NOMO-1 treated with dmso at 0.1 percent for 144 hours (cell line): ENCODE results near the gene SCYGR3.

Experiments
- DNase-seq: peaks from one replicate; lab custom pipeline; 2025; ENCODE audit not compliant: unreplicated experiment; lab: John Stamatoyannopoulos, UW

Gene SCYGR3

DNA sequence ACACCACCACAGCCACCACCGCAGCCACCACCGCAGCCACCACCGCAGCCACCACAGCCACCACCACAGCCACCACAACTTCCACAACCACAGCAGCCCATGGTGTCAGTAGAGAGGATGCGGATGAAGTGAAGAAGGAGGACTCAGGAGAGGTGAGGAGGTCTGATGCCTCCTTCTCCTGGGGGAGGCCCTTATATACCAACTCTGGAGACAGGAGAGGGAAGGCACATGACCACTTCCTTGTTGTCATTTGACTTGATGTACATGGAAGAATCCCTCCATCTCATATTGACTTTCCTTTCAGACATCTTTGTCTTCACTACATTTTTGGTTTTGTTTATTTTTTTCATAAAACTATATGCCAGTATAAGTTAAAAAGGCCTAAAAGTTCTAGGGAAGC is at the start of gene SCYGR3:
Gene SCYGR3 (minus strand): TSS at position 101 of the 400 bp plus-strand sequence. CDS start 0 bp downstream, at position 101.
- DNase-seq, result no peak

- DNase-seq, result no peak
These were observed 47.2 kb upstream of the SCYGR3 start for GRCh38 chr2:227661827-227662226.

DNA sequence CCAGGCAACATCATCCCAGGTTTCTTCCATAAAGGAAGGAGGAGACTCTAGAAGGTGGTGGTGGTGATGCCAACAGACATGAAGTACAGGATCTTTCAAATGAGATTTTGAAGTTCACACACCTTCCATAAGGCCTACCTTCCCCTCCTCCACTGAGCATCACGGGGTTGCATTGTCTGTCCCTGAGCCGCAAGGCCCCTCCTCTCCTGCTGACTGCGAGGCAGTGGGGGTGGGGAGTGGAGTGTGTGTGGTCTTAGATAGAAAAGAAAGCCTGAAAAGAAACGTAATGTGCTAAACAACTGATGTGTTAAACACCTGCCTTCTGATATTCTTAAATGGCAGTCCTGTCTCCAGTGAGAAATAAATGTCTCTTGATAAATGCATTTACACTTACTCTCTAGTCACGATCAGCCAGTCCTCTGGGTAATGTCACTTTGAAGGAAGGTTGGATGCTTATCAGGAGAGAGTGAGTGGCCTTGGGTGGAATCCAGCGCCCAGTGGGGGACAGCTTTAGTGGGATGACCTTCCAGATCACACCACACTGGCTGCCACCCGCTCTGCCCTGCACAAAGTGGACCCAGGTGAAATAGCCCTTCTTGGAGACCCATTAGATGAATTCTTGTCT is 46.5 kb upstream of the SCYGR3 start:
- no peak for DNase-seq

DNA sequence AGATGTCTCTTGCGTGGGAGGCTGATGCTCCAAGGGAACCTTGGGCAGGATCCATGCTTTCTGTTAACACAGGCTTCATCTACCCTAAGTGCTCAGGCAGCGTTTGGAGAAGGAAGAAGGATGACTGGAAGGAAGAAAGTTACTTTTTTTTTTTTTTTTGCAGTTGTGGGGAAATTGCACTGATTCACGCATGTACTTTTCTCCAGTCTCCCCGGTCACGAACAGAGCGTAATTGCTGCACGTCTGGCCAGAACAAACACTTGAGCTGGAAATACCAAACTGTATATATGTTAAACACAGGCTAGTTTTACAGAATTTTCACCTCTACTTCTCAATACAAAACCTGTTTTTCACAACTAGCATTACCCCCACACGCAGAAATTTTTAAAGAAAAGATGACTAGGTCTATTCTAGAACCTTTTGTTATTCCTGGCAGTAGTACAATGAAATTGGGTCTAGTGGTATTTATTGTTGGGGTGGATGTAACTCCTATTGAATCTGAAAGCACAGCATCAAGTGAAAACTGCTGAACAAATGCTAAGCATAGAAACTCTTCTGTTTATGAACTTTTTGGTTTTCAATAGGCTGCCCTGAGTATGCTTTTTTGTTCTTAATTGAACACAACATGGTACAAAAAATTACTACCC is 42.7 kb upstream of the SCYGR3 start:
- DNase-seq, result no peak

- DNase-seq, result no peak
These were observed 40.8 kb upstream of the SCYGR3 start for GRCh38 chr2:227655454-227655853.

- DNase-seq, result no peak
These were observed 39.8 kb upstream of the SCYGR3 start for GRCh38 chr2:227654426-227654825.

DNA sequence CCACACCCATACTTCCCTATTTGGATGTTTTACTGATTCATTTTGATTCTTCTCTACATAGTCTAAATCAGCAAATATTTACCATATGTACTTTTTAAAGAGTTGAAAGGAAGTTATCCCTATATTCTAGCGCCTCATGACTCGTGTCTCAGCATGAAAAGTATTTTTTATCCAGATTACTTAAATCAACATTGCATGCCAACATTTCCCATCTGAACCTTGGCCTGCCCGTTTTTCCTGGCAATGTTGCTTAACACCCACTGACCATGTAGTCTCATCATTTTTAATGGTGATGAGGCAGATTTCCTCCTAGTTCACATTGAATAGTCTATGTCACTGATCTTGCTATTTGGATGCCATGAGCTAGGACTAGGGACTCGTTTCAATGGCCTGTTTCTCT is 38.8 kb upstream of the SCYGR3 start:
- no peak for DNase-seq

DNA sequence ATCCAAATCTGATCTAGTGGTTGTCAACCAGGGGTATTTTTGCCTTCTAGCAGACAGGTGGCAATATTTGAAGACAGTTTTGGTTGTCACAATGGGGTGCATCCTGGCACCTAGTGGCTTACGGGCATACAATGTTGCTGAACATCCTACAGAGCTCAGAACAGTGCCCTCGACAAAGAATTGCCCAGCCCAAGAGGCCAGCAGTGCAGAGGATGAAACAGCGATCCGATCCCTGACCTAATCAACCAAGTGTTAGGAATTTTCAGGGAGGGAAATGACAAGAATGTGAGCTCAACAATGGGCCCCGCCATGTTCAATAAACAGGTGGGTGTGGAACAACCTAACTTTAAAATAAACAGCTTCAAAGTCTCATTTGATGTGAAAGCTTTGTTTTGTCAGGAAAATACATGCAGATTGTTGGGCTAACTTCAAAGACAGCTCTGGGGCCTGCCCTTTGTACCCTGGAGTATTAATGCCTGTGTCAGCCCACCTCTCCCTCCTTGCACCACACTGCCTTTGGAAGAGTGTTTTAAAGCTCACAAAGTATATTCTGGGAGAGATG is 29.4 kb upstream of the SCYGR3 start:
- no peak for DNase-seq

DNA sequence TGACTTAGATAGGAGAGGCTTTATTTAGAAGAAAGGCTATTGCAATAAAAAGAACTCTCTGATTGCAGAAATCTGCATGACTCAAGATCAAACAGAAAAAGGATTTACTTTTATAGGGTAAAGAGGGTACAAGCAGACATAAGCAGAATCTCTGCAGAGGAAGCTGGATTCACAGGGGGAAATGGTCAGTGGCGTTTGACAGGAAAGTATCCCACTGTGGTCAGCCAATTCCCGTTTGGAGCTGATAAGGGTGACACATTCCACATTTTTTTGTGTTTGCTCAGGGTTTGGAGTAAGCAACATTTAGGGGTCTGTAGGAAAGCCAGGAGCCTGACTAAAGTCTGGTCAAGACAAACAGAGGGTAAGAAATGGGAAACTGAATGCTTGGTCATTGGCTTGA is 28.0 kb upstream of the SCYGR3 start:
- no peak for DNase-seq

DNA sequence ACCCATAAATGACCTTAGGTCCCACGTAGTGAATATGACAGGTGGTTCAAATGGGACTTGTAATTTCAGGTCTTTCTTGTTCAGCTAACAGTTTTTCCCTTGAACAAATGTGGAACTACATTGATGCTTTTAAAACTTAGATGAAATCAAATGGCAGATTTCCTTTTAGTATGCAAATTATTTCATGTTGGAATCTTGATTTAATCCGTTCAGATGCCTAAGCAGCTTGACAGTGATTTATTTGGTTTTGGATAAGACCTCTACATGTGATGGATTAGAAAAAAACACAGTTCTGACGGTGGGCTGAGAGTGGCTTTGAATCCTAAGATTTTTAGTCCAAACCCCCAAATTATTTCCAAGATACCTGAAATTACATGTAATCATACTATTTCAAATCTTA is 19.6 kb upstream of the SCYGR3 start:
- DNase-seq, result no peak

GRCh38 chr2:227632827-227633226 is 18.2 kb upstream of the SCYGR3 start:
- no peak for DNase-seq

- no peak for DNase-seq
These were observed 15.7 kb upstream of the SCYGR3 start for GRCh38 chr2:227630322-227630721.

DNA sequence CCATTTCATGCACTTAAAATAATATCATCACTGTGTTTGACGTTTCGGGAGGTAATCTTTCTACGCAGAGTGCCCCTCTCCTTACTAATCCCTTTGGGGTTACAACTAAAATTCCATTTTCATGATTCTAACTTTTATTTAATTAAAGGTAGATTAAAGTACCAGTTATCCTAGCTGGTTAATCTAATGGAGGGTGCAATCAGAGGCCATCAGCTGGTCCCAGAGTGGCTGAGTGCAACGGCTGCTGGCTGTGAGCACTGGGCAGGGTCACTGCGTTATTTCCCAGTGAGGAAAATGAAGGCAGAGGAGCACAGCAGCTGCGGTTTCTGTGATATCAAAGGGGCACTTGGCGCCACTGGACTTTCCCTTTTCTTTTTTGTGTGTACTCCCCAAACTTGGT is 14.8 kb upstream of the SCYGR3 start:
- no peak for DNase-seq

- no peak for DNase-seq
These were observed 13.1 kb upstream of the SCYGR3 start for GRCh38 chr2:227627769-227628168.

DNA sequence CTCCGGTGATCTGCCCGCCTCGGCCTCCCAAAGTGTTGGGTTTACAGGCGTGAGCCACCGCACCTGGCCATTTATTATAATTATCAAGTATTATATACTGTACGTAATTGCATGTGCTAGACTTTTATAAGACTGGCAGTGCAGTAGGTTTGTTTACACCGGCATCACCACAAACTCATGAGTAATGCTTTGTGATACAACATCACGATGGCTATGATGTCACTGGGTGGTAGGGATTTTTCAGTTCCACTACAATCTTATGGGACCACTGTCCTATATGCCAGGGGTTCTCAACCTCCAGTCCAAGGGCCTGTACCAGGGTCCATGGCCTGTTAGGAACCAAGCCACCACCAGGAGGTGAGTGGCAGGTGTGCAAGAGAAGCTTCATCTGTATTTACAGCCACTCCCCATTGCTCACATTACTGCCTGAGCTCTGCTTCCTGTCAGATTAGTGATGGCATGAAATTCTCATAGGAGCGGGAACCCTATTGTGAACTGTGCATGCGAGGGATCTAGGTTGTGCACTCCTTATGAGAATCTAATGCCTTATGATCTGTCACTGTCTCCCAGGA is 12.0 kb upstream of the SCYGR3 start:
- DNase-seq, result no peak

GRCh38 chr2:227625420-227625819 is 10.8 kb upstream of the SCYGR3 start:
- no peak for DNase-seq

DNA sequence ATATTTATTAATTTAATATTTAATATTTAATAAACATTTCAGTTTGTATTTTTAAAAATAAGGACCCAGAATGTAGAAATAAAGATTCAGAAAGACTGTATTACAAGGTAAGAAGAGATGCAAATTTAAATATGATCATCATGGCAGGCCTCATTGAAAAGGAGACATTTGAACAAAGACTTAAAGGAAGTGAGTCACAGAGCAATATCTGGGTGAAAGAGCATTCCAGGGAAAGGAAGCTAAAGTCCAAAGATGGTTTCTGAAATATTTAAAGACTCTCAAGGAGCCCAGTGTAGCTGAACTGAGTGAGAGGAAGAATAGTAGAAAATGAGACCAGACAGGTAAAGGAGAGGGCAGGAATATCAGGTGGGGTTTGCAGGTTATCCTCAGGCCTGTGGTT is 8.6 kb upstream of the SCYGR3 start:
- DNase-seq, result no peak

- no peak for DNase-seq
These were observed 2.9 kb upstream of the SCYGR3 start, which contains the start of gene SCYGR4 for GRCh38 chr2:227617316-227618230. Gene SCYGR4 (plus strand): TSS chr2:227617498. CDS start chr2:227617498, 0 bp downstream.

GRCh38 chr2:227616631-227617030 is 2.0 kb upstream of the SCYGR3 start:
- no peak for DNase-seq

DNA sequence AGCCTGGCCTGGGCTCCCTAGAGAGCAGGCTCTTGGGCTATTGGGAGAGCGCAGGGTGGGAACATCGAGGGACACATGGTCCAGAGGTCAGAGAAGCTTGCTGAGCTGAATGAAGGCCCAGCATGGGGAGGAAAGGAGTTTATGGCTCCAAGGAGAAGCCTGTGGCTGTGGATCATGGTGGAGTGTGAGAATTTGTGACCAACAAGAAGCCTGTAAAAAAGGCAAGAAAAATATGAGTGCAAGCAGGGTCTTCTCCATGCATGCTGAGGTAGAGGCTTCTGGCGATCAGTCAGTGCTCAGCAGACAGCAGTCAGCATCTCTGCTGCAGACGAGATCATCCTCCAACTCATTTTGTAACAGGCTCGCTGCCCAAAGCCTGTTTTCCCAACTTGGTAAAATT is 1.3 kb upstream of the SCYGR3 start:
- no peak for DNase-seq

DNA sequence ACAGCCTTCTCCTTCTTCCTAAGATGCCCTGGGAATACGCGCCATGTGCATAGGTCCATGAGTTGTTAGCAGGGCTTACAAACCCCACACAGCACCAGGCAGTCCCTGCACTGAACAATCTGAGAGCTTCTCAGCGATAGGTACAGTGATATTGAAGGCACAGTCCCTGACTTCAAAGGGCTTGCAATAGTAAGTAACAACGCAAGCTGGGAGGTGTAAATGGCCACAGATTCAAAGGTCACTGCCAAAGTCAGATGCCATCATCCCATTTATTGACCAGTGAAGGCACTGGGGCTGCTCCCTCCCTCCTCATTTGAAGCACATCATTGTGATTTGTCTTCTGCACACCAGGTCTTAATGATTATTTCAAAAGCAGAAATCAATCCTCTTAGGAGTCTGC is 541 bp upstream of the SCYGR3 start:
- DNase-seq, result no peak
